ENCODE results near the gene MFSD6.

GRCh38 chr2:190540048-190540447 lies 131.9 kb downstream of the MFSD6 start:
- no peak for TF ChIP-seq CTCF (IDR thresholded peaks at IDR 0.05 in 8 of 11, conservative IDR thresholded peaks at IDR 0.05 in 3 of 11)
- TF ChIP-seq POLR2AphosphoS5 (IDR thresholded peaks at IDR 0.05): no peak
- TF ChIP-seq POLR2A (IDR thresholded peaks at IDR 0.05): no peak
